GM23338 (cell line): ENCODE data around the gene DNMT1. TPM values are rescaled to one million over a fixed set of nuclear protein-coding genes. Genes with fewer than 3 reads are reported as not detected.

Experiments used
- CREB1 ChIP-seq: fragments of 250-450 bp; sonication (Bioruptor Pico); IDR thresholded peaks from 2 replicates; pipeline ENCODE4 v1.5.0; 2020; ENCODE audit warnings: low read depth, mild to moderate bottlenecking, moderate library complexity
- EZH2 ChIP-seq: fragments of 200-600 bp; sonication (generic); IDR thresholded peaks from one replicate; pipeline ENCODE4 v1.8.0; 2017; ENCODE audit warnings: antibody characterized with exemption, mild to moderate bottlenecking, low read depth; ENCODE audit not compliant: unreplicated experiment
- NANOG ChIP-seq: IDR thresholded peaks from 2 replicates; pipeline ENCODE4 v1.6.1; 2016; ENCODE audit warnings: antibody characterized with exemption, borderline replicate concordance
- ZNF114 ChIP-seq: fragments of 250-450 bp; sonication (Bioruptor Pico); IDR thresholded peaks from 2 replicates; pipeline ENCODE4 v1.5.0; 2020; ENCODE audit warnings: mild to moderate bottlenecking, moderate library complexity
- polyA plus RNA-seq: library from polyadenylated mRNA; unstranded; fragments of >200 nt; fragmentation: Nextera tagmentation; extraction: Ambion mirVana; gene quantifications from 2 replicates; pipeline ENCODE4 v1.2.1, GENCODE V29; 2016
- total RNA-seq: library from RNA; depleted of rRNA; stranded (reverse); fragments of >200 nt; shearing (Covaris generic); gene quantifications from 2 replicates; pipeline ENCODE4 v1.2.3, GENCODE V29; 2014
- TF ChIP-seq, protein P1 (sequence below): fragments of 250-450 bp; sonication (Bioruptor Pico); IDR thresholded peaks from 2 replicates; pipeline ENCODE4 v1.5.0; 2020; ENCODE audit warnings: mild to moderate bottlenecking, moderate library complexity
- TF ChIP-seq, protein P2 (sequence below): IDR thresholded peaks from 2 replicates; pipeline ENCODE4 v1.6.1; 2016; ENCODE audit warnings: antibody characterized with exemption
- TF ChIP-seq, protein P3 (sequence below), 2 experiments: fragments of 200-600 bp in 1 of 2; sonication (generic) in 1 of 2; conservative IDR thresholded peaks; 2 replicates each; pipeline versions ENCODE4 v1.5.1 to v1.6.1; 2016 to 2017; ENCODE audit warnings: antibody characterized with exemption in 2 of 2, low read depth in 2 of 2, mild to moderate bottlenecking in 2 of 2, moderate library complexity in 1 of 2

DNMT1 gene
- total and polyA plus RNA-seq, 2 experiments from 2014 or later: 238 to 589 TPM

DNA sequence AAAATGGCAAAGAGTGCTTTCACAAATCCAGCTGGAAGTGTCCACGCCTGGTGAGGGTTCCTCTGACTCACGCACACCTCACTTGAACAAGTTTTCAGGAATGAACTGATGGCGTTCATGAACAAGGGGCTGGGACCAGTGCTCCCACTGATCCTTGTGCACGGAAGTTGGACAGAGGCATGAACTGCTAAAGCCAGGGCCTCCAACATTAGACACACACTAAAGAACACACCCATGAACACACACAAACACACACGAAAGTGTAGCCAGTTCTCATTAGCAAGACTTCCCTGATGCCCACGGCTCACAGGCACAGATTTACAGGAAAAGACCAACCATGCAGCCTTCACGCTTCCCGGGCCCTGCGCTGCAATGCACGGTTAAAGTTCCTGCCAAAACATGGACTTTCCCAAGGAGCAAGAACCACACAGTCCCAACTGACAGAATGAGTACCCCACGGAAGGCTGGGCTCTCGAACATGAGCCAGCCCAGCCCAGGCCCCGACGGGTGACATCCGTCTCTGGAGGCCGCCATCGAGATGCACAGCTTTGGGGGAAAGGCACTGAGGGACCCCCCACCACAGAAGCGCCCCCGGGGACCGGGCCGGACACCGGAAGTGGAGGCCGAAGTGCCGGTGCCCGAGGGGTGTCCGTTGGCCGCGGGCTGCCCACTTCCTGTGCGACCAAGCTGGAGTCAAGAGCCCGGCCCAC lies 808 bp downstream of the DNMT1 start (continued):
- TF ChIP-seq, protein P1, sequence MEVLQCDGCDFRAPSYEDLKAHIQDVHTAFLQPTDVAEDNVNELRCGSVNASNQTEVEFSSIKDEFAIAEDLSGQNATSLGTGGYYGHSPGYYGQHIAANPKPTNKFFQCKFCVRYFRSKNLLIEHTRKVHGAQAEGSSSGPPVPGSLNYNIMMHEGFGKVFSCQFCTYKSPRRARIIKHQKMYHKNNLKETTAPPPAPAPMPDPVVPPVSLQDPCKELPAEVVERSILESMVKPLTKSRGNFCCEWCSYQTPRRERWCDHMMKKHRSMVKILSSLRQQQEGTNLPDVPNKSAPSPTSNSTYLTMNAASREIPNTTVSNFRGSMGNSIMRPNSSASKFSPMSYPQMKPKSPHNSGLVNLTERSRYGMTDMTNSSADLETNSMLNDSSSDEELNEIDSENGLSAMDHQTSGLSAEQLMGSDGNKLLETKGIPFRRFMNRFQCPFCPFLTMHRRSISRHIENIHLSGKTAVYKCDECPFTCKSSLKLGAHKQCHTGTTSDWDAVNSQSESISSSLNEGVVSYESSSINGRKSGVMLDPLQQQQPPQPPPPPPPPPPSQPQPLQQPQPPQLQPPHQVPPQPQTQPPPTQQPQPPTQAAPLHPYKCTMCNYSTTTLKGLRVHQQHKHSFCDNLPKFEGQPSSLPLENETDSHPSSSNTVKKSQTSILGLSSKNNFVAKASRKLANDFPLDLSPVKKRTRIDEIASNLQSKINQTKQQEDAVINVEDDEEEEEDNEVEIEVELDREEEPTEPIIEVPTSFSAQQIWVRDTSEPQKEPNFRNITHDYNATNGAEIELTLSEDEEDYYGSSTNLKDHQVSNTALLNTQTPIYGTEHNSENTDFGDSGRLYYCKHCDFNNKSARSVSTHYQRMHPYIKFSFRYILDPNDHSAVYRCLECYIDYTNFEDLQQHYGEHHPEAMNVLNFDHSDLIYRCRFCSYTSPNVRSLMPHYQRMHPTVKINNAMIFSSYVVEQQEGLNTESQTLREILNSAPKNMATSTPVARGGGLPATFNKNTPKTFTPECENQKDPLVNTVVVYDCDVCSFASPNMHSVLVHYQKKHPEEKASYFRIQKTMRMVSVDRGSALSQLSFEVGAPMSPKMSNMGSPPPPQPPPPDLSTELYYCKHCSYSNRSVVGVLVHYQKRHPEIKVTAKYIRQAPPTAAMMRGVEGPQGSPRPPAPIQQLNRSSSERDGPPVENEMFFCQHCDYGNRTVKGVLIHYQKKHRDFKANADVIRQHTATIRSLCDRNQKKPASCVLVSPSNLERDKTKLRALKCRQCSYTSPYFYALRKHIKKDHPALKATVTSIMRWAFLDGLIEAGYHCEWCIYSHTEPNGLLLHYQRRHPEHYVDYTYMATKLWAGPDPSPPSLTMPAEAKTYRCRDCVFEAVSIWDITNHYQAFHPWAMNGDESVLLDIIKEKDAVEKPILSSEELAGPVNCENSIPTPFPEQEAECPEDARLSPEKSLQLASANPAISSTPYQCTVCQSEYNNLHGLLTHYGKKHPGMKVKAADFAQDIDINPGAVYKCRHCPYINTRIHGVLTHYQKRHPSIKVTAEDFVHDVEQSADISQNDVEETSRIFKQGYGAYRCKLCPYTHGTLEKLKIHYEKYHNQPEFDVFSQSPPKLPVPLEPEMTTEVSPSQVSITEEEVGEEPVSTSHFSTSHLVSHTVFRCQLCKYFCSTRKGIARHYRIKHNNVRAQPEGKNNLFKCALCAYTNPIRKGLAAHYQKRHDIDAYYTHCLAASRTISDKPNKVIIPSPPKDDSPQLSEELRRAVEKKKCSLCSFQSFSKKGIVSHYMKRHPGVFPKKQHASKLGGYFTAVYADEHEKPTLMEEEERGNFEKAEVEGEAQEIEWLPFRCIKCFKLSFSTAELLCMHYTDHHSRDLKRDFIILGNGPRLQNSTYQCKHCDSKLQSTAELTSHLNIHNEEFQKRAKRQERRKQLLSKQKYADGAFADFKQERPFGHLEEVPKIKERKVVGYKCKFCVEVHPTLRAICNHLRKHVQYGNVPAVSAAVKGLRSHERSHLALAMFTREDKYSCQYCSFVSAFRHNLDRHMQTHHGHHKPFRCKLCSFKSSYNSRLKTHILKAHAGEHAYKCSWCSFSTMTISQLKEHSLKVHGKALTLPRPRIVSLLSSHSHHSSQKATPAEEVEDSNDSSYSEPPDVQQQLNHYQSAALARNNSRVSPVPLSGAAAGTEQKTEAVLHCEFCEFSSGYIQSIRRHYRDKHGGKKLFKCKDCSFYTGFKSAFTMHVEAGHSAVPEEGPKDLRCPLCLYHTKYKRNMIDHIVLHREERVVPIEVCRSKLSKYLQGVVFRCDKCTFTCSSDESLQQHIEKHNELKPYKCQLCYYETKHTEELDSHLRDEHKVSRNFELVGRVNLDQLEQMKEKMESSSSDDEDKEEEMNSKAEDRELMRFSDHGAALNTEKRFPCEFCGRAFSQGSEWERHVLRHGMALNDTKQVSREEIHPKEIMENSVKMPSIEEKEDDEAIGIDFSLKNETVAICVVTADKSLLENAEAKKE: no peak
- TF ChIP-seq, protein P2, sequence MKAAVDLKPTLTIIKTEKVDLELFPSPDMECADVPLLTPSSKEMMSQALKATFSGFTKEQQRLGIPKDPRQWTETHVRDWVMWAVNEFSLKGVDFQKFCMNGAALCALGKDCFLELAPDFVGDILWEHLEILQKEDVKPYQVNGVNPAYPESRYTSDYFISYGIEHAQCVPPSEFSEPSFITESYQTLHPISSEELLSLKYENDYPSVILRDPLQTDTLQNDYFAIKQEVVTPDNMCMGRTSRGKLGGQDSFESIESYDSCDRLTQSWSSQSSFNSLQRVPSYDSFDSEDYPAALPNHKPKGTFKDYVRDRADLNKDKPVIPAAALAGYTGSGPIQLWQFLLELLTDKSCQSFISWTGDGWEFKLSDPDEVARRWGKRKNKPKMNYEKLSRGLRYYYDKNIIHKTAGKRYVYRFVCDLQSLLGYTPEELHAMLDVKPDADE: no peak
- TF ChIP-seq NANOG (no peak), CREB1 (CRISPR knock-in tag) (no peak), ZNF114 (CRISPR knock-in tag) (no peak), EZH2 (no peak)
- TF ChIP-seq, protein P3, sequence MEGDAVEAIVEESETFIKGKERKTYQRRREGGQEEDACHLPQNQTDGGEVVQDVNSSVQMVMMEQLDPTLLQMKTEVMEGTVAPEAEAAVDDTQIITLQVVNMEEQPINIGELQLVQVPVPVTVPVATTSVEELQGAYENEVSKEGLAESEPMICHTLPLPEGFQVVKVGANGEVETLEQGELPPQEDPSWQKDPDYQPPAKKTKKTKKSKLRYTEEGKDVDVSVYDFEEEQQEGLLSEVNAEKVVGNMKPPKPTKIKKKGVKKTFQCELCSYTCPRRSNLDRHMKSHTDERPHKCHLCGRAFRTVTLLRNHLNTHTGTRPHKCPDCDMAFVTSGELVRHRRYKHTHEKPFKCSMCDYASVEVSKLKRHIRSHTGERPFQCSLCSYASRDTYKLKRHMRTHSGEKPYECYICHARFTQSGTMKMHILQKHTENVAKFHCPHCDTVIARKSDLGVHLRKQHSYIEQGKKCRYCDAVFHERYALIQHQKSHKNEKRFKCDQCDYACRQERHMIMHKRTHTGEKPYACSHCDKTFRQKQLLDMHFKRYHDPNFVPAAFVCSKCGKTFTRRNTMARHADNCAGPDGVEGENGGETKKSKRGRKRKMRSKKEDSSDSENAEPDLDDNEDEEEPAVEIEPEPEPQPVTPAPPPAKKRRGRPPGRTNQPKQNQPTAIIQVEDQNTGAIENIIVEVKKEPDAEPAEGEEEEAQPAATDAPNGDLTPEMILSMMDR (conservative IDR thresholded peaks at IDR 0.05; ENCODE audit: low read depth in 2 of 2): no peak
